A673 (cell line): Measurements from ENCODE around the gene RPS6KA3. TPM values are rescaled to one million over a fixed set of nuclear protein-coding genes. Genes with fewer than 3 reads are reported as not detected.

Experiments used
- BruUV-seq: library from RNA; stranded (reverse); fragments of 400-500 nt; replicated peaks from 2 replicates; lab custom pipeline; 2021; lab: Mats Ljungman, UMichigan
- CTCF ChIA-PET: fragments of 300-600 bp; sonication (Branson Sonifier 250); formaldehyde crosslinking; loops from one replicate; lab custom pipeline; 2022; ENCODE audit warnings: antibody characterized with exemption; lab: Charles Lee
- POLR2A ChIA-PET: fragments of 300-600 bp; sonication (Branson Sonifier 250); formaldehyde crosslinking; loops from one replicate; lab custom pipeline; 2022; ENCODE audit warnings: antibody characterized with exemption; ENCODE audit not compliant: low non-redundant PET; lab: Charles Lee
- DNase-seq: peaks from one replicate; pipeline ENCODE4 v3.0.0-alpha.2; 2015; ENCODE audit warnings: low spot score
- H3K27ac ChIP-seq: fragments of 200-600 bp; sonication (generic); 2 replicates; pipeline ENCODE4 v1.5.1; 2016; ENCODE audit warnings: mixed run types, low read depth, mild to moderate bottlenecking, mixed read lengths, antibody characterized with exemption, low read length; ENCODE audit not compliant: poor library complexity, severe bottlenecking
- H3K27me3 ChIP-seq: fragments of 200-600 bp; sonication (generic); replicated peaks from 2 replicates; pipeline ENCODE4 v1.6.1; 2017; ENCODE audit warnings: mixed run types, low read depth, mild to moderate bottlenecking, mixed read lengths, antibody characterized with exemption, low read length; ENCODE audit not compliant: insufficient read depth, poor library complexity
- H3K36me3 ChIP-seq: fragments of 200-600 bp; sonication (generic); 2 replicates; pipeline ENCODE4 v1.6.1; 2016; ENCODE audit warnings: mixed run types, mild to moderate bottlenecking, mixed read lengths, antibody characterized with exemption, low read length; ENCODE audit not compliant: insufficient read depth, poor library complexity, severe bottlenecking
- H3K4me1 ChIP-seq: fragments of 200-600 bp; sonication (generic); 2 replicates; pipeline ENCODE4 v1.6.1; 2017; ENCODE audit warnings: mixed run types, mild to moderate bottlenecking, mixed read lengths, antibody characterized with exemption, low read length; ENCODE audit not compliant: insufficient read depth, poor library complexity, severe bottlenecking
- H3K4me3 ChIP-seq: fragments of 200-600 bp; sonication (generic); 2 replicates; pipeline ENCODE4 v1.5.1; 2016; ENCODE audit warnings: low read depth, mixed run types, mild to moderate bottlenecking, mixed read lengths, low read length; ENCODE audit not compliant: poor library complexity, severe bottlenecking
- H3K9me3 ChIP-seq: fragments of 200-600 bp; sonication (generic); 2 replicates; pipeline ENCODE4 v1.6.1; 2016; ENCODE audit warnings: mixed run types, low read depth, mild to moderate bottlenecking, mixed read lengths, antibody characterized with exemption, low read length; ENCODE audit not compliant: poor library complexity, severe bottlenecking
- CTCF ChIP-seq: fragments of 300-800, 200-600 bp; sonication (generic); conservative IDR thresholded peaks from 2 replicates; pipeline ENCODE4 v1.5.1; 2017; ENCODE audit warnings: low read depth, mild to moderate bottlenecking, antibody characterized with exemption, low read length, moderate library complexity, mixed read lengths
- EZH2 ChIP-seq: fragments of 200-600 bp; sonication (generic); IDR thresholded peaks from 2 replicates; pipeline ENCODE4 v1.6.1; 2017; ENCODE audit warnings: borderline replicate concordance, low read depth, mild to moderate bottlenecking, mixed read lengths, antibody characterized with exemption, low read length; ENCODE audit not compliant: poor library complexity, severe bottlenecking
- intact Hi-C: fragments of 100-400 bp; cut with micrococcal nuclease; formaldehyde crosslinking; loops from one replicate; pipeline ENCODE4 v1.10.0; 2022; ENCODE audit not compliant: unreplicated experiment
- total RNA-seq: library from RNA; stranded (reverse); gene quantifications from 2 replicates; pipeline ENCODE4 v1.2.3, GENCODE V29; 2021

The RPS6KA3 gene
- total RNA-seq, 1 experiment from 2014 or later, result 33.6 TPM

GRCh38 chrX:20151689-20152088 lies 115.0 kb downstream of the RPS6KA3 start:
- ChIA-PET POLR2A (no interaction called here), CTCF (no interaction called here)
- intact Hi-C loops, result no loop called here
- TF ChIP-seq EZH2 (no peak), CTCF (no peak)
- peaks cover 30% of the 10 kb centered on the region for H3K27me3 ChIP-seq
- no TSS peak for BruUV-seq
- H3K4me3 ChIP-seq, result no peak overlapping the region
- H3K27ac ChIP-seq, result no peak overlapping the region
- H3K9me3 ChIP-seq, result no peaks in the 10 kb centered on the region
- no peak for DNase-seq
- no peaks in the 10 kb centered on the region for H3K4me1 ChIP-seq
- H3K36me3 ChIP-seq, result peaks cover 15% of the 10 kb centered on the region

- CTCF ChIA-PET, result no interaction called here
- DNase-seq, result no peak
- POLR2A ChIA-PET, result no interaction called here
- BruUV-seq, result no TSS peak
- intact Hi-C loops, result loop anchor here (10.0 kb wide), 1 partner anchor 295 kb away; no protein-coding TSS in a partner anchor
- Histone ChIP-seq H3K27ac (no peak overlapping the region), H3K27me3 (peaks cover 17% of the 10 kb centered on the region), H3K4me3 (no peak overlapping the region), H3K9me3 (no peaks in the 10 kb centered on the region), H3K4me1 (no peaks in the 10 kb centered on the region), H3K36me3 (no peaks in the 10 kb centered on the region)
- no peak for TF ChIP-seq EZH2
- TF ChIP-seq CTCF, result no peak
These were observed 117.4 kb downstream of the RPS6KA3 start for GRCh38 chrX:20149326-20149725.

GRCh38 chrX:20147561-20147960 lies 119.1 kb downstream of the RPS6KA3 start:
- no peak for DNase-seq
- TF ChIP-seq CTCF, result no peak
- no peak for TF ChIP-seq EZH2
- H3K27ac ChIP-seq, result no peak overlapping the region
- ChIA-PET POLR2A (interaction anchor here (0.6 kb wide), 1 partner anchor 13 kb away, joined by 3 read pairs; no protein-coding TSS in a partner anchor), CTCF (no interaction called here)
- intact Hi-C loops, result loop anchor here (10.0 kb wide), 1 partner anchor 297 kb away; no protein-coding TSS in a partner anchor
- H3K4me1 ChIP-seq, result no peaks in the 10 kb centered on the region
- BruUV-seq, result no TSS peak
- H3K9me3 ChIP-seq, result no peaks in the 10 kb centered on the region
- H3K36me3 ChIP-seq, result no peaks in the 10 kb centered on the region
- H3K27me3 ChIP-seq, result peaks cover 12% of the 10 kb centered on the region
- H3K4me3 ChIP-seq, result no peak overlapping the region
